Measurements from ENCODE around the gene SYNE3.

GRCh38 chr14:95536671-95537070 is 20.2 kb upstream of the SYNE3 start:
- TF ChIP-seq CTCF (IDR thresholded peaks at IDR 0.05; ENCODE audit: insufficient read depth, low read depth, low read length) = no peak
- no peak for TF ChIP-seq EZH2 (IDR thresholded peaks at IDR 0.05; ENCODE audit: insufficient read depth, low read length)

Measured in astrocyte (in vitro differentiated cells and primary cell).